ENCODE measurements around the gene PCAT7.

DNA sequence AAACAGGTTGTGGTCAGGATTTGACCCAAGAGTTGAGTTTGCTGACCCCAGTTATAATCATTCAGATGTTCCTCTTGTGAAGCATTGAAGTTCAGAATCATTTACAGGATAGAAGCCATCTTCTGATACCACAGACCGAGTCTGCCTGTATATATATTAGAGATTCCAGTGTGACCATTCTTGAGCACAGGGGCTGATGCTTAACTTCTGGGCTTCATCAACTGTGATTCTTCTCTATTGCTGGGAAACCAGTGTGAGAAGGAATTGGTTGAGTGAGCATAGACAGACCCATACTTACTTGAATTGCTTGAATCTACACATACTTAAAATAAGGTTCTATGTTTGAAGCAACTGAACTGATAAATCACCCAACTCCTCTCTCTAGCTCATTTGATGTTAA is 27.9 kb upstream of the PCAT7 start:
- no peak for TF ChIP-seq CTCF (IDR thresholded peaks at IDR 0.05)
- TF ChIP-seq POLR2A (IDR thresholded peaks at IDR 0.05): no peak
